Gastrocnemius medialis (tissue), 4 donors: ENCODE data around the gene RANBP3L. TPM values are rescaled to one million over a fixed set of nuclear protein-coding genes. Genes with fewer than 3 reads are reported as not detected.

ENCODE experiments used
- ATAC-seq, 2 donors: fragments of 150-250 bp; one replicate each; pipeline ENCODE4 v1.9.1; 2016
- DNase-seq, 2 donors: peaks; one replicate each; pipeline ENCODE4 v3.0.0-alpha.2; 2019
- H3K27ac ChIP-seq, 4 donors: fragments of 200-600 bp; sonication (generic); 1 replicate in 1 of 4; 2 replicates in 3 of 4; pipeline ENCODE4 v1.5.1; 2016 to 2018; ENCODE audit warnings: mild to moderate bottlenecking in 2 of 4, moderate library complexity in 1 of 4
- H3K27me3 ChIP-seq, 3 donors: fragments of 200-600 bp; sonication (generic) in 2 of 3; 1 replicate in 1 of 3; 2 replicates in 2 of 3; pipeline versions ENCODE4 v1.5.1 to v1.6.0; 2016 to 2019; ENCODE audit warnings: mild to moderate bottlenecking in 1 of 3, moderate library complexity in 1 of 3
- H3K36me3 ChIP-seq, 2 donors: fragments of 200-600 bp; sonication (generic) in 1 of 2; one replicate each; pipeline ENCODE4 v1.5.1; 2017 to 2018
- H3K4me1 ChIP-seq, 2 donors: fragments of 200-600 bp; sonication (generic) in 1 of 2; one replicate each; pipeline ENCODE4 v1.5.1; 2016 to 2017; ENCODE audit warnings: mild to moderate bottlenecking in 2 of 2
- H3K4me3 ChIP-seq, 4 donors: fragments of 200-600 bp; sonication (generic) in 3 of 4; 1 replicate in 1 of 4; 2 replicates in 3 of 4; pipeline ENCODE4 v1.5.1; 2016 to 2019; ENCODE audit warnings: mild to moderate bottlenecking in 2 of 4
- H3K9me3 ChIP-seq, 3 donors: fragments of 200-600 bp; sonication (generic) in 2 of 3; 1 replicate in 1 of 3; 2 replicates in 2 of 3; pipeline ENCODE4 v1.5.1; 2016 to 2019
- POLR2A ChIP-seq, 2 donors: fragments of 450-650 bp; IDR thresholded peaks; one replicate each; pipeline ENCODE4 v1.6.1; 2017; ENCODE audit warnings: antibody characterized with exemption in 2 of 2, mild to moderate bottlenecking in 2 of 2, moderate library complexity in 2 of 2
- in situ Hi-C, 4 donors: fragments of 200-750 bp; cut with MboI; loops; one replicate each; pipeline versions ENCODE4 v1.15.0 to v1.8.0; 2017; ENCODE audit warnings: low sequenced_read_pairs in 4 of 4
- intact Hi-C: fragments of 100-400 bp; cut with DNase I; formaldehyde crosslinking; loops from one replicate; pipeline ENCODE4 v1.15.1; 2023; ENCODE audit warnings: low total_unique reads
- total RNA-seq, 4 donors: library from RNA; depleted of rRNA; stranded (reverse); fragments of >200 nt; gene quantifications; one replicate each; pipeline versions ENCODE4 v1.1.0 to v1.2.3, GENCODE V29; 2016
- TF ChIP-seq, protein P1 (sequence below), 5 experiments: fragments of 450-650 bp in 3 of 5; fragments of 200-600 bp in 2 of 5; sonication (generic) in 2 of 5; IDR thresholded peaks in 4 of 5; conservative IDR thresholded peaks in 1 of 5; 1 replicate in 4 of 5; 2 replicates in 1 of 5; pipeline ENCODE4 v1.5.1; 2016 to 2019; ENCODE audit warnings: antibody characterized with exemption in 5 of 5, mild to moderate bottlenecking in 3 of 5, moderate library complexity in 3 of 5

Gene RANBP3L
- total RNA-seq, 4 donors from 2014 or later: 0.82 to 2.5 (median 1.2) TPM

DNA sequence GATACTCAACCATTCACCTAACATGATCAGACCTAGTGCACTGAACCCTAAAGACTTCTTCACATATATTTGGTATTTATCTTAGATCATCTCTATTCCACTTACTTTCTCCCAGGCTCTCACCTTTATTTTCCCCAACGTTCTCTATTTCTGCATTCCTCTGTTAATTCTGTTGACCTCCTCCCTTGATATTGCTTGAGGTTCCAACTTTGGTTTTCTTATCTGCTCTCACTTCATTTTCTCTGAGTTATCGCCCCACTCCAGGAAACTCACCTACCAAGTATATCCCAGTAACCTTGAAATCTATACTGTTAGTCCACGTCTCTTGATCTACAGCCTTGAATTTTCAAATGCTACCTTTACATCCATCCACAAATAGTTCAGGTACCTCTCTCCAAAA, 69.2 kb downstream of the RANBP3L start:
- in situ Hi-C loops: loop anchor here in 1 of 4 donors (25.0 kb wide), 1 partner anchor 655 kb away; the partner anchor contains the start of gene NIPBL
- TF ChIP-seq, protein P1, sequence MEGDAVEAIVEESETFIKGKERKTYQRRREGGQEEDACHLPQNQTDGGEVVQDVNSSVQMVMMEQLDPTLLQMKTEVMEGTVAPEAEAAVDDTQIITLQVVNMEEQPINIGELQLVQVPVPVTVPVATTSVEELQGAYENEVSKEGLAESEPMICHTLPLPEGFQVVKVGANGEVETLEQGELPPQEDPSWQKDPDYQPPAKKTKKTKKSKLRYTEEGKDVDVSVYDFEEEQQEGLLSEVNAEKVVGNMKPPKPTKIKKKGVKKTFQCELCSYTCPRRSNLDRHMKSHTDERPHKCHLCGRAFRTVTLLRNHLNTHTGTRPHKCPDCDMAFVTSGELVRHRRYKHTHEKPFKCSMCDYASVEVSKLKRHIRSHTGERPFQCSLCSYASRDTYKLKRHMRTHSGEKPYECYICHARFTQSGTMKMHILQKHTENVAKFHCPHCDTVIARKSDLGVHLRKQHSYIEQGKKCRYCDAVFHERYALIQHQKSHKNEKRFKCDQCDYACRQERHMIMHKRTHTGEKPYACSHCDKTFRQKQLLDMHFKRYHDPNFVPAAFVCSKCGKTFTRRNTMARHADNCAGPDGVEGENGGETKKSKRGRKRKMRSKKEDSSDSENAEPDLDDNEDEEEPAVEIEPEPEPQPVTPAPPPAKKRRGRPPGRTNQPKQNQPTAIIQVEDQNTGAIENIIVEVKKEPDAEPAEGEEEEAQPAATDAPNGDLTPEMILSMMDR (IDR thresholded peaks at IDR 0.05 in 4 of 5, conservative IDR thresholded peaks at IDR 0.05 in 1 of 5): no peak
- TF ChIP-seq POLR2A (IDR thresholded peaks at IDR 0.05): no peak
- H3K4me1 ChIP-seq: peaks cover 13 to 35% of the 10 kb centered on the region in 2 donors
- intact Hi-C loops: no loop called here
- H3K27me3 ChIP-seq: no peaks in the 10 kb centered on the region
- no peak overlapping the region for H3K27ac ChIP-seq
- H3K9me3 ChIP-seq: no peaks in the 10 kb centered on the region
- ATAC-seq (no peak), DNase-seq (no peak)
- no peaks in the 10 kb centered on the region for H3K36me3 ChIP-seq
- no peak overlapping the region for H3K4me3 ChIP-seq

DNA sequence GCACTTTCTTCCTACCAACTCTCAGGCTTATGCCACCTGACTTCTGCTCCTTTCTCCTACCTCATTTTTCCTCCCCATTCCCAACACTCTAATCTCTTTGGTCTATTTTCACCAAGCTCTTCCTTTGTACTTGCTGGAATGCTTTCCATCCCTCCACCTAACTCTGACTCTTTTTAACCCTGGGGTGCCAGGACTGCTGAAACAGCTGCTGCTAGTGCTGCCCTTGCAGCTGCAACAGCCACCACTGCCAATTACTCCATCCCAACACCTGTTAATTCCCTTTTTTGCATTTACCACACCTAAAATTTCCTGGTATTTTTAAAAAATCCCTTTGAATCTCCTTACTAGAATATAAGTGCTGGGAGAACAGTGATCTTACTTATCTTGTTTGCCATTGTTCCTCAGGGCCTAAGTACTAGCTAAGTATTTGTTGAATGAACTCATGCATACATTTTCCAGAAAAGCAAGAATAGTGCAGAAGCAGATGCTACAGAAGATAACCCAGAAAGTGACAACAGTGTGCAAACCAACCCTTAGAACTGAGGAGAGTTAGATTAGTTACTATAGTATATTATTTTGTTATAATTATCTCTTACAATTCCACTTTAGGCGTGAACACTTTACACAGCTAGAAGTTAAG, 71.4 kb downstream of the RANBP3L start:
- H3K9me3 ChIP-seq: no peaks in the 10 kb centered on the region
- DNase-seq (no peak), ATAC-seq (no peak)
- TF ChIP-seq, protein P1 (IDR thresholded peaks at IDR 0.05 in 4 of 5, conservative IDR thresholded peaks at IDR 0.05 in 1 of 5): no peak
- TF ChIP-seq POLR2A (IDR thresholded peaks at IDR 0.05): no peak
- intact Hi-C loops: no loop called here
- peaks cover 5 to 16% of the 10 kb centered on the region in 2 donors for H3K4me1 ChIP-seq
- peaks cover 0 to 9% of the 10 kb centered on the region in 2 donors for H3K36me3 ChIP-seq
- no peak overlapping the region for H3K27ac ChIP-seq
- in situ Hi-C loops: loop anchor here in 1 of 4 donors (25.0 kb wide), 1 partner anchor 657 kb away; the partner anchor contains the start of gene NIPBL
- no peak overlapping the region for H3K4me3 ChIP-seq
- no peaks in the 10 kb centered on the region for H3K27me3 ChIP-seq

DNA sequence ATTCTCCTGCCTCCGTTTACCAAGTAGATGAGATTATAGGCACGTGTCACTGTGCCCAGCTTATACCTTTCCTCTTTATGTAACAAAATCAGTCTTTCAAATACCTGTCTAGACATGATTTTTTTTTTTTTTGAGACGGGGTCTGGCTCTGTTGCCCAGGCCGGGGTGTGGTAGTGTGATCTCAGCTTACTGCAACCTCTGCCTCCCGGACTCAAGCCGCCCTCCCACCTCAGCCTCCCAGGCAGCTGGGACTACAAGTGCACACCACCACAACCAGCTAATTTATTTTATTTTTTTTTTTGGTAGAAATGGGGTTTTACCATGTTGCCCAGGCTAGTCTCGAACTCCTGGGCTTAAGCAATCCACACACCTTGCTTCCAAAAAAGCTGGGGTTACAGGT, 73.2 kb downstream of the RANBP3L start:
- no peak for DNase-seq
- peaks cover 5 to 7% of the 10 kb centered on the region in 2 donors for H3K4me1 ChIP-seq
- H3K27me3 ChIP-seq: no peaks in the 10 kb centered on the region
- H3K27ac ChIP-seq: no peak overlapping the region
- intact Hi-C loops (no loop called here), in situ Hi-C loops (loop anchor here in 1 of 4 donors (25.0 kb wide), 1 partner anchor 659 kb away; the partner anchor contains the start of gene NIPBL)
- TF ChIP-seq, protein P1 (IDR thresholded peaks at IDR 0.05 in 4 of 5, conservative IDR thresholded peaks at IDR 0.05 in 1 of 5): no peak
- no peak for TF ChIP-seq POLR2A (IDR thresholded peaks at IDR 0.05)
- H3K9me3 ChIP-seq: no peaks in the 10 kb centered on the region
- H3K4me3 ChIP-seq: no peak overlapping the region
- ATAC-seq: no peak
- H3K36me3 ChIP-seq: peaks cover 0 to 18% of the 10 kb centered on the region in 2 donors

DNA sequence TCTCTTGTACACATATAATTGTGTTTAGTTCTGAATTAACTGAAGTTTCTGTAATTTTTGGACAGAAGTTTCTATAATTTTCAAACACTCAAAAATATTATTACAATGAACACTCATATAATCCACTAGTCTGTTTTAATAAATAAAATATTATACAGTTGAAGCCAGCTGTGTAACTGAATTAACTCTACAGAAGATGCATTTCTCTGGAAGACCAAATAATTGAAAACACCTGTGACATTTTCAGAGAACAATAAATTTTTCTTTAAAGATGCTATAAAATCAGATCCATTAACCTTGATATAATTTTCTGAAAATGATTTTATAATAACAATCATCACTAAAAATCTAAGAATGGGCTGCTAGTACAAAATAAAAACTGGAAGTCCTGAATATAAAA, 74.7 kb downstream of the RANBP3L start:
- no peaks in the 10 kb centered on the region for H3K27me3 ChIP-seq
- H3K4me3 ChIP-seq: no peak overlapping the region
- intact Hi-C loops: no loop called here
- ATAC-seq: no peak
- in situ Hi-C loops: loop anchor here in 1 of 4 donors (25.0 kb wide), 1 partner anchor 660 kb away; the partner anchor contains the start of gene NIPBL
- no peaks in the 10 kb centered on the region for H3K9me3 ChIP-seq
- no peak for DNase-seq
- peaks cover 0 to 18% of the 10 kb centered on the region in 2 donors for H3K36me3 ChIP-seq
- no peak overlapping the region for H3K27ac ChIP-seq
- H3K4me1 ChIP-seq: peaks cover 5 to 7% of the 10 kb centered on the region in 2 donors
- TF ChIP-seq, protein P1 (IDR thresholded peaks at IDR 0.05 in 4 of 5, conservative IDR thresholded peaks at IDR 0.05 in 1 of 5): no peak
- no peak for TF ChIP-seq POLR2A (IDR thresholded peaks at IDR 0.05)
